ENCODE results near the gene MEGF9. TPM values are rescaled to one million over a fixed set of nuclear protein-coding genes. Genes with fewer than 3 reads are reported as not detected.

MEGF9 gene
- total RNA-seq, 2 donors from 2014 or later, result 8.3 to 11.6 TPM

- DNase-seq (no peak), ATAC-seq (no peak)
- intact Hi-C loops (cut with DNase I, micrococcal nuclease), result no loop called here
Observed at GRCh38 chr9:120610975-120611689, 103.1 kb downstream of the MEGF9 start.

GRCh38 chr9:120609636-120610035 is 104.6 kb downstream of the MEGF9 start:
- intact Hi-C loops (cut with DNase I, micrococcal nuclease), result no loop called here
- no peak for ATAC-seq
- no peak for DNase-seq

GRCh38 chr9:120608421-120608820 is 105.8 kb downstream of the MEGF9 start:
- intact Hi-C loops (cut with DNase I, micrococcal nuclease), result no loop called here

GRCh38 chr9:120603591-120603990 is 110.7 kb downstream of the MEGF9 start:
- DNase-seq, result no peak
- ATAC-seq, result peak; percentile 99
- intact Hi-C loops (cut with DNase I, micrococcal nuclease), result no loop called here

More at GRCh38 chr9:120608421-120608820, 105.8 kb downstream of the MEGF9 start:
- ATAC-seq, result no peak
- no peak for DNase-seq

- ATAC-seq, result no peak
- intact Hi-C loops (cut with DNase I, micrococcal nuclease), result no loop called here
Observed at GRCh38 chr9:120603010-120603409, 111.3 kb downstream of the MEGF9 start.

GRCh38 chr9:120593955-120594277 is 120.4 kb downstream of the MEGF9 start:
- ATAC-seq, result no peak
- DNase-seq, result no peak
- intact Hi-C loops (cut with DNase I, micrococcal nuclease), result no loop called here

More at GRCh38 chr9:120603010-120603409, 111.3 kb downstream of the MEGF9 start:
- DNase-seq, result no peak

- intact Hi-C loops (cut with DNase I, micrococcal nuclease), result no loop called here
- ATAC-seq (no peak), DNase-seq (no peak)
Observed at GRCh38 chr9:120593250-120593954, 120.9 kb downstream of the MEGF9 start.

- no peak for ATAC-seq
- no peak for DNase-seq
- intact Hi-C loops (cut with DNase I, micrococcal nuclease), result no loop called here
Observed at GRCh38 chr9:120592210-120592609, 122.1 kb downstream of the MEGF9 start.

- ATAC-seq (no peak), DNase-seq (no peak)
- intact Hi-C loops (cut with DNase I, micrococcal nuclease), result no loop called here
Observed at GRCh38 chr9:120587328-120587727, 126.9 kb downstream of the MEGF9 start.

- ATAC-seq (no peak), DNase-seq (peak; percentile 19 to 49)
- intact Hi-C loops (cut with DNase I, micrococcal nuclease), result no loop called here
Observed at GRCh38 chr9:120583958-120584369, 130.3 kb downstream of the MEGF9 start.

- ATAC-seq (peak; percentile 99), DNase-seq (peak; percentile 94 to 95)
- intact Hi-C loops (cut with DNase I, micrococcal nuclease), result no loop called here
Observed at GRCh38 chr9:120580051-120580896, 134.0 kb downstream of the MEGF9 start, which contains the start of gene CDK5RAP2. Gene CDK5RAP2, minus strand, starts transcription at chr9:120580167. Its CDS starts 189 bp downstream, at chr9:120579978.

GRCh38 chr9:120579139-120580050 is 134.9 kb downstream of the MEGF9 start:
- ATAC-seq (peak; percentile 53), DNase-seq (no peak)
- intact Hi-C loops (cut with DNase I, micrococcal nuclease), result no loop called here

GRCh38 chr9:120574473-120574872 is 139.8 kb downstream of the MEGF9 start:
- ATAC-seq (no peak), DNase-seq (no peak)
- intact Hi-C loops (cut with DNase I, micrococcal nuclease), result no loop called here

GRCh38 chr9:120572472-120572871 is 141.8 kb downstream of the MEGF9 start:
- no peak for DNase-seq
- intact Hi-C loops (cut with DNase I, micrococcal nuclease), result no loop called here
- ATAC-seq, result no peak

GRCh38 chr9:120571443-120572257 is 142.6 kb downstream of the MEGF9 start:
- intact Hi-C loops (cut with DNase I, micrococcal nuclease), result no loop called here
- ATAC-seq, result peak; percentile 32
- DNase-seq, result peak in 1 of 2 donors; percentile 31

- ATAC-seq (no peak), DNase-seq (no peak)
- intact Hi-C loops (cut with DNase I, micrococcal nuclease), result no loop called here
Observed at GRCh38 chr9:120570296-120570695, 144.0 kb downstream of the MEGF9 start.

- ATAC-seq, result no peak
- intact Hi-C loops (cut with DNase I, micrococcal nuclease), result no loop called here
- no peak for DNase-seq
Observed at GRCh38 chr9:120569556-120569955, 144.7 kb downstream of the MEGF9 start.

- ATAC-seq (no peak), DNase-seq (no peak)
- intact Hi-C loops (cut with DNase I, micrococcal nuclease), result no loop called here
Observed at GRCh38 chr9:120568816-120569215, 145.5 kb downstream of the MEGF9 start.
